ENCODE measurements around the gene RHD. TPM values are rescaled to one million over a fixed set of nuclear protein-coding genes. Genes with fewer than 3 reads are reported as not detected.
"Not testable (repeated sequence)": the region's sequence is repeated elsewhere in the genome, so short reads cannot be mapped to it uniquely, and the experiment has no call there.

RHD gene
- total RNA-seq, 1 experiment from 2014 or later: 0.26 TPM

DNA sequence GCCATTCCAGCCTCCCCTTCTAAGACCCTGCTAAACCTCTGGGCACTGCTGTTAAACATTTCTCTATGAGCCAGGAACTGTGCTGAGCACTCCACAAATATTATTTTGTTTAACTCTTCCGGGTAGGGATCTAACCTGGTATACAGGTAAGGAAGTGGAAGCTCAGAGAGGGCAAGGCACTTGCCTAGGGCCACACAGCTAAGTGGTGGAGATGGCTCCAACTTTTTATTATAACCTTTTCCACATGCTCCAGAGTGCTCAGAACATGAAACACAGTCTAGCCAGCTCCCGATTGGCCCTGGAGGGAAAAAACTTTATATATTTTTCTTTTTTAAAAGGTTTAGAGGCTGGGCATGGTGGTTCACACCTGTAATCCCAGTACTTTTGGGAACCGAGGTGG lies 13.6 kb downstream of the RHD start:
- H3K27me3 ChIP-seq (ENCODE audit: low read length); H3K9me3 ChIP-seq (ENCODE audit: low read length); DNase-seq; H3K9me2 ChIP-seq (replicated peaks; ENCODE audit: insufficient read depth, low read length); H4K20me1 ChIP-seq (ENCODE audit: insufficient read depth, low read depth, low read length); H3K4me2 ChIP-seq (ENCODE audit: low read depth, low read length, poor library complexity, severe bottlenecking); H3K79me2 ChIP-seq (ENCODE audit: low read length); H3K4me3 ChIP-seq (ENCODE audit: low read length); H3K27ac ChIP-seq (ENCODE audit: low read length); H3K36me3 ChIP-seq (ENCODE audit: insufficient read depth, low read length); H3K9ac ChIP-seq (ENCODE audit: low read length); H2AFZ ChIP-seq (ENCODE audit: low read length): not testable (repeated sequence)
- peaks cover 34% of the 10 kb centered on the region for H3K4me1 ChIP-seq (ENCODE audit: low read length)

DNA sequence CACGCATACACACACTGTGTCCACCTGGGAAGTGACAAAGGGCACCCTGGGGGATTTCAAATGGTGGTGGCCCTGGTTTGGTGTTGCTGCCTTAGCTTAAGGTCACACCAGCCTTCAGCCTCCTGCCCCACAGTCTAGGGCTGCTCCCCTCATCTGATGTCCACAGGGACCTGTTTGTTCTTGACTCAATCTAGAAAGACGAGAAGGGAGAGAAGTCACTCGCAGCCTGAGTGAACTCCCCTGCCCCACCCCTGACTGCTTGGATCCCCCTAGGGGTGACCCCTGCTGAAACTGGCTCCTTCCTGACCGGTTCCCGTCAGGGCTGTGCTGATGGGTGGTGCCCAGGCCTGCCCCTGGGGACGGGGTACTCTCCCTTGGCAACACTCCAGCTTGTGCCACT lies 14.9 kb downstream of the RHD start:
- H3K9ac ChIP-seq (ENCODE audit: low read length); H3K9me3 ChIP-seq (ENCODE audit: low read length); H3K79me2 ChIP-seq (ENCODE audit: low read length); H2AFZ ChIP-seq (ENCODE audit: low read length); H3K4me3 ChIP-seq (ENCODE audit: low read length); H4K20me1 ChIP-seq (ENCODE audit: insufficient read depth, low read depth, low read length); H3K27ac ChIP-seq (ENCODE audit: low read length); H3K9me2 ChIP-seq (replicated peaks; ENCODE audit: insufficient read depth, low read length); H3K36me3 ChIP-seq (ENCODE audit: insufficient read depth, low read length); H3K27me3 ChIP-seq (ENCODE audit: low read length): not testable (repeated sequence)
- peak; percentile 62 for DNase-seq
- Histone ChIP-seq H3K4me1 (ENCODE audit: low read length) (peaks cover 22% of the 10 kb centered on the region), H3K4me2 (ENCODE audit: low read depth, low read length, poor library complexity, severe bottlenecking) (peak overlapping the region; percentile 6)

DNA sequence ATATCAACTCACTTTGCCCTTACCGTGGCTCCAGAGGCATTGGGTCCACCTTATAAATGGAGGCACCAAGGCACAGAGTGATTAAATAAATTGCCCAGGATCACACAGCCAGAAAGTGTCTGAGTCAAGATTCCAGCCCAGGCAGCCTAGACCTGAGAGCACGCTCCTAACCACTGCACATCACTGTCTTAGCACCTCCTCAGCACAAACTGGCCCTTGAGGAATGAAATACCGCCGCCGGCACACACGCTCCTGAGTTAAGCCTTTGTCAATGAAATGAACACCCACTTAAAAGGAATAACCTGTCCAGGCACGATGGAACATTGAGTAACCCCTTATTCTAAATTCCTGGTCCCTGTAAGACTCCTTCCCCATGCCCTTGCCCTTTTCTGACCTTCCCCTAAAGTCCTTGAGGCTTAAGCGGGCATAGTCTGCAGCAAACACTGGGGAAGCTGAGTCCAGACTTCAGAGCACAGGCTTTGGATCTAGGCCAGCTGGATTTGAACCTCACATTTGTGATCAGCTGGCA lies 16.3 kb downstream of the RHD start:
- not testable (repeated sequence) for H3K4me3 ChIP-seq (ENCODE audit: low read length); H3K9me2 ChIP-seq (replicated peaks; ENCODE audit: insufficient read depth, low read length); H3K36me3 ChIP-seq (ENCODE audit: insufficient read depth, low read length)

DNA sequence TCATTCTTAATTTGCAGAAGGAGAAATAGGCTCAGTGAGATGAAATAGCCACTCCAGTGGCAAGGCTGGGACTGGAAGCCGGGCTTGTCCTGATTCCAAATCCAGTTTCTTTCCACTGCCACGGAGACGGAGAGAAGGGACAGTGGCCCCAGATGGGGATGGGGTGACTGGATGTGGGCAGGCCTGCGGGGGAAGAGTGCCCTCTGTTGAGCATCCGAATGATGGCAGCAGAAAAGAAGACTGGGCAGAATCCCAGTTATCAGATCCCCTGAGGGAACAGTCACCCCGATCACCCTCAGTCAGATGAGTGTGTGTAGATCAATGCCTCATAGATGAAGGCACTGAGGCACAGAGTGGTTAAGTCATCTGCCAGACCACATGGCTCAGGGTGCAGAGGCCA lies 17.7 kb downstream of the RHD start:
- H3K79me2 ChIP-seq (ENCODE audit: low read length); H3K36me3 ChIP-seq (ENCODE audit: insufficient read depth, low read length); DNase-seq; H3K9me3 ChIP-seq (ENCODE audit: low read length); H3K9me2 ChIP-seq (replicated peaks; ENCODE audit: insufficient read depth, low read length); H3K4me2 ChIP-seq (ENCODE audit: low read depth, low read length, poor library complexity, severe bottlenecking); H3K27ac ChIP-seq (ENCODE audit: low read length); H4K20me1 ChIP-seq (ENCODE audit: insufficient read depth, low read depth, low read length); H2AFZ ChIP-seq (ENCODE audit: low read length); H3K27me3 ChIP-seq (ENCODE audit: low read length); H3K9ac ChIP-seq (ENCODE audit: low read length); H3K4me3 ChIP-seq (ENCODE audit: low read length): not testable (repeated sequence)
- H3K4me1 ChIP-seq (ENCODE audit: low read length): peaks cover 36% of the 10 kb centered on the region

More for the DNA sequence above, 16.3 kb downstream of the RHD start:
- not testable (repeated sequence) for H4K20me1 ChIP-seq (ENCODE audit: insufficient read depth, low read depth, low read length); H2AFZ ChIP-seq (ENCODE audit: low read length); H3K79me2 ChIP-seq (ENCODE audit: low read length); H3K27me3 ChIP-seq (ENCODE audit: low read length); H3K4me2 ChIP-seq (ENCODE audit: low read depth, low read length, poor library complexity, severe bottlenecking); H3K9ac ChIP-seq (ENCODE audit: low read length); DNase-seq; H3K9me3 ChIP-seq (ENCODE audit: low read length); H3K27ac ChIP-seq (ENCODE audit: low read length)
- H3K4me1 ChIP-seq (ENCODE audit: low read length): peaks cover 27% of the 10 kb centered on the region

DNA sequence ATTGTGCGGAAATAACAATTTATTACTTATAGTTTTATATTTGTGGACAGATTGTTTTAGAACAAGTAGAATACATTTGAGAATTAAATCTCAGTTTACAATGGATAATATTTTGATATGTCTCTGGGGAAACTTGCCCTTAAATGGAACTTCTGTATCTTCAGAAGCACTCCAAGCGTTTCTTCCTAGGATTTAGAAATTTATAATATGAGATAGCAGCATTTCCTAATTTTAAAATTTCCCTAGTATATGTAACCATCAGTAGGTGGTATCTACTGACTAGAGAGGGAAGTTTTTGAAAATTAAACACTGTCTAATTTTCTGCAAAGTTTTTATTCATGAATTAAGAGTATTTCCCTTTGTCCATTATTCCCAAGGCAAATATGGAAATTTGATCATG lies 21.1 kb downstream of the RHD start:
- H3K4me2 ChIP-seq (ENCODE audit: low read depth, low read length, poor library complexity, severe bottlenecking): peak overlapping the region; percentile 40
- H3K9me2 ChIP-seq (replicated peaks; ENCODE audit: insufficient read depth, low read length); H3K36me3 ChIP-seq (ENCODE audit: insufficient read depth, low read length); H3K79me2 ChIP-seq (ENCODE audit: low read length); H4K20me1 ChIP-seq (ENCODE audit: insufficient read depth, low read depth, low read length); H3K4me3 ChIP-seq (ENCODE audit: low read length); H3K9ac ChIP-seq (ENCODE audit: low read length); H3K27me3 ChIP-seq (ENCODE audit: low read length); H2AFZ ChIP-seq (ENCODE audit: low read length); DNase-seq; H3K9me3 ChIP-seq (ENCODE audit: low read length): not testable (repeated sequence)
- peak overlapping the region; percentile 80 for H3K27ac ChIP-seq (ENCODE audit: low read length)
- H3K4me1 ChIP-seq (ENCODE audit: low read length): peaks cover 25% of the 10 kb centered on the region

DNA sequence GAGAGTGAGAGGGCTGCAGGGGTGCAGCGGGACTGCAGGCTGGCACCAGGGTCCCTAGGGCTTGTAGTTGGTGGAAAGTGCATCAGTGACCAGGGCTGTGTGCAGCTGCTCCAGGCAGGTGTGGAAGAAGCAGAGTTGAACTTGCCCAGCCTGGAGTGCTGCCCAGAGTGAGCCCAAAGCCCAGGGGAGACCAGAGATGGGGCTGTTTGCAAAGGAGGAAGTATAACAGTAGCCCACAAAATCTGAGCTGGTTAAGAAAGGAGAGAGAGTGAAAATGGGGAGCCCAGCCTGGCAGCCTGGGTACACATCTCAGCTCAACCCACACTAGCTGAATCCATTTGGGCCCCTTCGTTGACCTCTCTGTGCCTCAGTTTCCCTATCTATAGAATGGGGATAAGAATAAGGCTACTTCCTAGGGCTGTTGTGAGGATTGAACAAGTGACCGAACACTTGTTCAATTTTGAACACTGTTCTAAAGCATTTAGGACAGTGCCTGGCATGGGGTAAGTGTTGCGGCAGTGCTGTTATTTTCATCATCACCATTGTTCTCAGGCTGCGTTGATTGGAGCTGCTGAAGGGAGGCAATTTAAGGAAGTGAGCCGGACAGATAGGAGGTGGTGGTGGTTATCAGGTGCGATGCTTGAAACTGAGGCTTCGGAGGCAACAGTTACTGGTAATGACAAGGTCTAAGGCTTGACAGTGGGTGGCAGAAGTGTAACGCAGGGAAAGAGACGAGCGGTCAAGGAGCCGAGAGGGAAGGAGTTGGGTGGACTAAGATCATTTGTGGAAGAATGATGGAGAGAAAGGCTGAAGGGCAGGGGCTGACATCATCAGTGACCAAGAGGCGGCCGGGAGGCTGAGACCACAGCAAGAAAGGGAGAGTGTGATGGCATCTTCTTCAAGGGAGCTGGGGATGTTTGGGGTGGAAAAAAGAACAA lies 22.8 kb downstream of the RHD start:
- H3K4me3 ChIP-seq (ENCODE audit: low read length); H3K9me3 ChIP-seq (ENCODE audit: low read length); H3K9me2 ChIP-seq (replicated peaks; ENCODE audit: insufficient read depth, low read length); H3K36me3 ChIP-seq (ENCODE audit: insufficient read depth, low read length); H4K20me1 ChIP-seq (ENCODE audit: insufficient read depth, low read depth, low read length); H3K27me3 ChIP-seq (ENCODE audit: low read length); H3K79me2 ChIP-seq (ENCODE audit: low read length); DNase-seq; H2AFZ ChIP-seq (ENCODE audit: low read length): not testable (repeated sequence)
- Histone ChIP-seq H3K4me2 (ENCODE audit: low read depth, low read length, poor library complexity, severe bottlenecking) (peak overlapping the region; percentile 40), H3K9ac (ENCODE audit: low read length) (peak overlapping the region; percentile 43; the same call in 1 of the 2 replicates), H3K27ac (ENCODE audit: low read length) (peak overlapping the region; percentile 80), H3K4me1 (ENCODE audit: low read length) (peaks cover 23% of the 10 kb centered on the region)

DNA sequence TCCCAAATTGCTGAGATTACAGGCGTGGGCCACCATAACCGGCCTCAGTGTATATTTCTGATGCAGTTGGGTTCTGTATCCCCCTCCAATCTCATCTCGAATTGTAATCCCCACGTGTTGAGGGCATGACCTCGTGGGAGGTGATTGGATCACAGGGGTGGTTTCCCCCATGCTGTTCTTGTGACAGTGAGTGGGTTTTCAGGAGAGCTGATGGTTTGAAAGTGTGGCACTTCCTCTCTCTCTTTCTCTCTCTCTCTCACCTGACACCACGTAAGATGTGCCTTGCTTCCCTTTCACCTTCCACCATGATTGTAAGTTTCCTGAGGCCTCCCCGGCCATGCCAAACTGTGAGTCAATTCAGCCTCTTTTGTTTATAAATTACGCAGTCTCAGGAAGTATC lies 24.2 kb downstream of the RHD start:
- H3K4me2 ChIP-seq (ENCODE audit: low read depth, low read length, poor library complexity, severe bottlenecking); H3K79me2 ChIP-seq (ENCODE audit: low read length); H4K20me1 ChIP-seq (ENCODE audit: insufficient read depth, low read depth, low read length); H3K9me3 ChIP-seq (ENCODE audit: low read length); H2AFZ ChIP-seq (ENCODE audit: low read length); H3K4me3 ChIP-seq (ENCODE audit: low read length); DNase-seq; H3K36me3 ChIP-seq (ENCODE audit: insufficient read depth, low read length); H3K27ac ChIP-seq (ENCODE audit: low read length); H3K9ac ChIP-seq (ENCODE audit: low read length); H3K27me3 ChIP-seq (ENCODE audit: low read length); H3K9me2 ChIP-seq (replicated peaks; ENCODE audit: insufficient read depth, low read length): not testable (repeated sequence)
- peaks cover 23% of the 10 kb centered on the region for H3K4me1 ChIP-seq (ENCODE audit: low read length)

DNA sequence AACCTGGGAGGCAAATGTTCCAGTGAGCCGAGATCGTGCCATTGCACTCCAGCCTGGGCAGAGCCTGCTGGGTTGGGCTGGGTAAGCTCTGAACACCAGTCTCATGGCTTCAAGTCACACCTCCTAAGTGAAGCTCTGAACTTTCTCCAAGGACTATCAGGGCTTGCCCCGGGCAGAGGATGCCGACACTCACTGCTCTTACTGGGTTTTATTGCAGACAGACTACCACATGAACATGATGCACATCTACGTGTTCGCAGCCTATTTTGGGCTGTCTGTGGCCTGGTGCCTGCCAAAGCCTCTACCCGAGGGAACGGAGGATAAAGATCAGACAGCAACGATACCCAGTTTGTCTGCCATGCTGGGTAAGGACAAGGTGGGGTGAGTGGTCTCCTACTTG lies 28.4 kb downstream of the RHD start:
- H3K79me2 ChIP-seq (ENCODE audit: low read length); H3K27ac ChIP-seq (ENCODE audit: low read length); DNase-seq; H2AFZ ChIP-seq (ENCODE audit: low read length); H3K4me2 ChIP-seq (ENCODE audit: low read depth, low read length, poor library complexity, severe bottlenecking); H3K9me3 ChIP-seq (ENCODE audit: low read length); H3K4me1 ChIP-seq (ENCODE audit: low read length); H3K9me2 ChIP-seq (replicated peaks; ENCODE audit: insufficient read depth, low read length); H3K27me3 ChIP-seq (ENCODE audit: low read length); H4K20me1 ChIP-seq (ENCODE audit: insufficient read depth, low read depth, low read length); H3K9ac ChIP-seq (ENCODE audit: low read length); H3K36me3 ChIP-seq (ENCODE audit: insufficient read depth, low read length); H3K4me3 ChIP-seq (ENCODE audit: low read length): not testable (repeated sequence)
